Activated CD4-positive, alpha-beta T cell treated with anti-CD3 and anti-CD28 coated beads, Interleukin-2, amount 50 U/mL, for 24 hours (primary cell): ENCODE data around the gene RNF114.
"Not testable (repeated sequence)": the region's sequence is repeated elsewhere in the genome, so short reads cannot be mapped to it uniquely, and the experiment has no call there.

Experiments used
- DNase-seq, 2 donors: peaks; one replicate each; pipeline ENCODE4 v3.0.0-alpha.2; 2020; ENCODE audit warnings: low read depth in 1 of 2, low spot score in 1 of 2

RNF114 gene

GRCh38 chr20:49961413-49961812, 25.2 kb downstream of the RNF114 start:
- no peak for DNase-seq

- DNase-seq: no peak
These were observed 29.0 kb downstream of the RNF114 start for GRCh38 chr20:49964964-49965780.

- no peak for DNase-seq
These were observed 29.6 kb downstream of the RNF114 start for GRCh38 chr20:49965781-49966305.

GRCh38 chr20:49966861-49967260, 30.7 kb downstream of the RNF114 start:
- no peak for DNase-seq

- DNase-seq: no peak
These were observed 33.0 kb downstream of the RNF114 start for GRCh38 chr20:49969234-49969633.

- DNase-seq: no peak
These were observed 33.7 kb downstream of the RNF114 start for GRCh38 chr20:49969946-49970345.

GRCh38 chr20:49970498-49970897, 34.3 kb downstream of the RNF114 start:
- no peak for DNase-seq

GRCh38 chr20:49973981-49974380, 37.8 kb downstream of the RNF114 start:
- no peak for DNase-seq

- no peak for DNase-seq
These were observed 40.3 kb downstream of the RNF114 start for GRCh38 chr20:49976542-49976941.

- DNase-seq: not testable (repeated sequence)
These were observed 41.5 kb downstream of the RNF114 start for GRCh38 chr20:49977740-49978139.

GRCh38 chr20:49978685-49979029, 42.5 kb downstream of the RNF114 start:
- no peak for DNase-seq

GRCh38 chr20:49979030-49979832, 43.0 kb downstream of the RNF114 start:
- peak; percentile 57 to 60 for DNase-seq

- no peak for DNase-seq
These were observed 44.2 kb downstream of the RNF114 start for GRCh38 chr20:49980140-49981008.

GRCh38 chr20:49981218-49982071, 45.2 kb downstream of the RNF114 start:
- DNase-seq: no peak

GRCh38 chr20:49982072-49982345, 45.8 kb downstream of the RNF114 start:
- no peak for DNase-seq

- DNase-seq: peak; percentile 51 to 73
These were observed 46.3 kb downstream of the RNF114 start, which contains the start of gene SNAI1 for GRCh38 chr20:49982346-49983122. SNAI1 (plus strand) TSS chr20:49982980; CDS start chr20:49983060, 80 bp downstream.

GRCh38 chr20:49983123-49983847, 47.1 kb downstream of the RNF114 start:
- DNase-seq: no peak

GRCh38 chr20:49983848-49984408, 47.7 kb downstream of the RNF114 start:
- no peak for DNase-seq
